Stimulated activated CD8-positive, alpha-beta memory T cell treated with anti-CD3 and anti-CD28 coated beads, Interleukin-2, amount 100 ng/mL, for 1 hour (primary cell): ENCODE results near the gene PDSS1.
"Not testable (repeated sequence)": the region's sequence is repeated elsewhere in the genome, so short reads cannot be mapped to it uniquely, and the experiment has no call there.

Source experiments
- DNase-seq, 2 donors: peaks; one replicate each; pipeline ENCODE4 v3.0.0-alpha.2; 2020; ENCODE audit warnings: low read depth in 2 of 2

The PDSS1 gene

DNA sequence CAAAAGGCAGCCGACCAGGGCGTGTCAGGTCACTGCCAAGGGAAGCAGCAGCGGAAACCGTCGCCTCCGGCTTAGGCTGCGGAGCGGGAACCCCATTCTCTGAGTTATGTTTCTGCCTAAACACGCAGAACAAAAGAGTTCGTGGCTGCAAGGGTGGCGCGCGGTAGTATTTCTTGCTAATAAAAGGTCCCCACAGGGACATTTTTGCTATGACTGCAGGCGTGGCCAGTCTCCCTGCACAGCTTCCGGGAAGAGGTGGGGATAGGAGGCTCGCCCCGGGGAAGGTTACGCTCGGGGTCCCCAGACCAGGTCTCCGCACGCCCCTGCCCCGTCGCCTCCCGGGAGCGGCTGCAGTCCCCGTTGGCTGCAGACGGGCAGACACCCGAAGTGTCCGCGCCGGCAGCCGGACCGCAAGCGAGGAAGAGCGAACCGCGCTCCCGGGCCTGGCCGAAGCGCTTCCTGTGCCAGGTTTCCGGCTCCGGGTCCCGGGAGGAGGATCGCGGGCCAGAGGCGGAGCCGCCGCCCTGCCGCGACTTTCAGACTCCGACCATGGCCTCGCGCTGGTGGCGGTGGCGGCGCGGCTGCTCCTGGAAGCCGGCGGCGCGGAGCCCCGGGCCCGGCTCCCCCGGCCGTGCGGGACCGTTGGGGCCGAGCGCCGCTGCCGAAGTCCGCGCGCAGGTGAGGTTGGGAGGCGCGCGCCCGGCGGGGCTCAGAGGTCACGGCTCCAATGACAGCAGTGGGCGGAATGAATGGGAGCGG is at the start of gene PDSS1:
PDSS1 (plus strand) TSS at position 539 of the 759 bp plus-strand sequence; CDS start at position 550, 11 bp downstream.
- peak; percentile 24 to 40 for DNase-seq

- DNase-seq = not testable (repeated sequence)
These were observed 49.3 kb upstream of the PDSS1 start for GRCh38 chr10:26648245-26648636.

- no peak for DNase-seq
These were observed 47.1 kb upstream of the PDSS1 start for GRCh38 chr10:26650406-26650805.

DNA sequence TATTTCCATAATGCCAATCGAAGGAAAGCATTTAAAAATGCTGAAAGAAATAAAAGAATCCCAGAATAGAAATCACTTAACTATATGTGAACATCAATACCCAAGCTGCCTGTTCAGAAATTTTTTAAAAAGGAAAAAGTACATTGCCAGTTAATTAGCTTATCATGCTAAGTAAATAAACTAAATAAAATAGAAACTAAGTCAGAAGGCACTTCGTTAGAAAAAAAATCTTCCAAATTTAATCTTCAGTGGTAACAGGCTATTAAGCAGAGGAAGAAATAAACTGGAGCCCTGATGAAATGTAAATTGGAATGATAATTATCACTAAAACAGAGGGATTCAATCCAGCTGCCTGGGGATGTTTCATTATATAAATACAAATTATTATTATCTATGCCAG is 46.0 kb upstream of the PDSS1 start:
- not testable (repeated sequence) for DNase-seq

DNA sequence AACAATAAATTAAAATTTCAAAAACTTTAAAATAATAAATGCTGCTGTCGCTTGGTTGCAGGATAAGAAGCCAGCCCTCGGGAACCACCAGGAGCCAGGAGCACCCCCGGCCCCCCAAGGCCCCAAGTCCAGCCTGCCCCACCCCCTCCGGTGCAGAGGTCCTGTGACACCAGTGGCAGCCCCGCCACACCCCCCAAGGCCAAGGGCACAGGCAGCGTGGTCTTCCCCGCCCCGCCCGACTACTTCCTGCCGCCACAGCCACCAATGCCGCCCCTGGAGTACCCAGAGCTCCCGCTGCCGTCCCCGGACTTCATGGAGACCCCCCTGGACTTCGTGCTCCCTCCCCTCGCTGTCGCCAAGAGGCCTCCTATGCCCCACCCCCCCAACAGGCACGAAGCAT is 44.5 kb upstream of the PDSS1 start:
- no peak for DNase-seq

DNA sequence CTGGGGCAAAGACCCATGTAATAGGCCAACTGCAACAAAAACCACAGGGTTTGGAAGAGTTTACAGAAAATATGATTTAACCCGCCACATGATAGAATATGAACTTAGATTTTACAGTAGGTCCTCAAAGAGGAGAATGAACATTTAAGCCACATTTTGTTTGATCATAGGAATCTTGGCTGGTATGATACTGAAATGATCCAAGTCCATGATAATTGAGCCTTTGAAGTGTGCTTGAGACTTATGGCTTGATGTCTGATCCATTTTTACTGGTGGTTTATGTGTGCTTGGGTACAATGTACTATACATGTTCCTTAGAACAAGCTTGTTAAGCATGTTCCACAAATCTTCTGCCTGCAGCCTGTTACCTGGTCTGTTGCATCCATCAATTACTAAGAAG is 41.8 kb upstream of the PDSS1 start:
- no peak for DNase-seq

DNA sequence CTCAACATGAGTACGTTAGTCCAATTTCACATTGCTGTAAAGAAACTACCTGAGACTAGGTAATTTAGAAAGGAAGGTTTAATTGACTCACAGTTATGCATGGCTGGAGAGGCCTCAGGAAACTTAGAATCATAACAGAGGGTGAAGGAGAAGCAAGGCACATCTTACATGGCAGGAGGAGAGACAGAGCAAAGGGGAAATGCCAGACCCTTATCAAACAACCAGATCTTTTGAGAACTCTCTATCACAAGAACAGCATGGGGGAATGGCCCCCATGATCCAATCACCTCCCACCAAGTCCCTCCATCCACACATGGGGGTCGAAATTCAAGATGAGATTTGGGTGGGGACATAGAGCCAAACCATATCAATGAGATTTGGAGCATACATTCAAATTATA is 34.6 kb upstream of the PDSS1 start:
- DNase-seq = no peak

DNA sequence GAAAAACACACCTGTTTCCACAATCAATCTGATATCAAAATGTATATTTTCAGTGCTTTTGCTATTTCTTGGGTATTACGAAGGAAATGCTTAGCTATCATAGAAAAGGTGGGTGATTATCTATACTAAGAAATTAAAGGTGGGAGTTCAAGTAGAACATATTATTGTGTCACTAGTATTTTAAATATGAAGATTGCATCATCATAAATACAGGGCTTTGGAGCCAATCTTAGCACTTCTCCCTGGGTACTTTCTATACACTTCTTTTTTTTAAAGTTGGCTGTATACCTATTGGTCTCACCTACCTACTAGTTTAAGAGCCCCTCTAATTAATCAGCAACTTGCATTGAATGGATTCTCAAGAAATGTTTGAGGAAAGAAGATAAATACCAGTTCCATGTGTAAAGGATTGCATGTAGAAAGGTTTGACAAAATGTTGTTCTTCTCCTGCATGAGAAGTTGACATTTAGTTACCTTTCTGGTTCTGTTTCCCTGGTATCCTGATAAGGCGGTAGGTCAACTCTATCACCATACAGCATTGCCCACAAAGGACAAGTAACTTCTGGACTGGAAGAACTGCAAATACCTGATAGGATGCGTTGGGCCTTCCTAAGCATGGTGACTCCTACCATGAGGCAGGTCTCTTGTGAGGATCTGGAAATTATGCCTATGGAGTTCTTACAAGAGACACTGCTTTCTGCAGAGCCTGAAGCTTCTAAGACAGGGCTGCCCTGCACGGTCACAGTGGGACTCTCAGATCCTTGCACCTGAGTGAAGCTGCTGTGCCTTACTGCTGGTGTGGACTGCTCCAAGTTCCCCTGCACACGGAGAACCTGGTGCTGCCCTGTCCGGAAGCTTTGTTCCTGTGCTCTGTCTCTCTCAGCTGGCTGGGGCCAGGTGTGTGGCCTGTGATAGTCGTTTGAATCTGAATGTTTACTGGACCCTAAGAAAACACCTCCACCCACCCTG is 32.1 kb upstream of the PDSS1 start:
- no peak for DNase-seq

- DNase-seq = no peak
These were observed 21.6 kb upstream of the PDSS1 start for GRCh38 chr10:26675873-26676257.

GRCh38 chr10:26679588-26679987 is 17.9 kb upstream of the PDSS1 start:
- no peak for DNase-seq

- no peak for DNase-seq
These were observed 16.4 kb upstream of the PDSS1 start for GRCh38 chr10:26681076-26681475.

DNA sequence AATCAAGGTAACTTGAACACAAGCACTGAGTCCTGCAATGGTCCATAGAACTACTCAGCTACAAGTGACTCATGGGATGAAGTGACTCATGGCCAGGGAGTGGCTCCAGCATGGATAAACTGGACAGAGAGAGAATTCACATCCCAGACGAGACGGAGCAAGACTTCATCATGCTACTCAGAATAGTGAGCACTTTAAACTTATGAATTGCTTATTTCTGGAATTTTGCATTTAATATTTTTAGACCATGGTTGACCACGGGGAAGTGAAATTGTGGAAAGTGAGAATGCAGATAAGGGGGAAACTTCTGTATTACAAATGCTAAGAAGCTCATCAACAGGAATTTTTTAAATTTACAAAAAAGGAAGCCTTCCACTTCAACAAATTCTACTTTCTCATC is 15.5 kb upstream of the PDSS1 start:
- not testable (repeated sequence) for DNase-seq

DNA sequence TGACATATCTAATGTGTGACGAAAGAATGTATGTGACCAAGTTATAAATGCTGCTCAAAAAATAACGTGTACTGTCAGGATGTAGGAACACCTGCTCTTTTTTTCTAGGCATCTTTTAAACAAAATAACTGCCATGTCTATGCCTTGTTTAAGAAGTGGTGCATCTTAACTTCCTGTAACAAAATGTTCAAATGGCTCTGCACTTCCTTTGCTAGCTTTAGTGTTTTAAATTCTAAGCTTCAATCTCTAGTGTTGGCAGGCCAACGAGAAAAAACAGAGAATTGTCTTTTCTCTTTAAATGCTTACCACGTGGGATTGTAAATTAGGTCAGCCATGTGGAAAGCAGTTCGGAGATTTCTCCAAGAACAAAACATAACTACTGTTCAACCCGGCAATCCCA is 14.6 kb upstream of the PDSS1 start:
- DNase-seq = no peak

GRCh38 chr10:26684667-26685264 is 12.7 kb upstream of the PDSS1 start:
- not testable (repeated sequence) for DNase-seq

DNA sequence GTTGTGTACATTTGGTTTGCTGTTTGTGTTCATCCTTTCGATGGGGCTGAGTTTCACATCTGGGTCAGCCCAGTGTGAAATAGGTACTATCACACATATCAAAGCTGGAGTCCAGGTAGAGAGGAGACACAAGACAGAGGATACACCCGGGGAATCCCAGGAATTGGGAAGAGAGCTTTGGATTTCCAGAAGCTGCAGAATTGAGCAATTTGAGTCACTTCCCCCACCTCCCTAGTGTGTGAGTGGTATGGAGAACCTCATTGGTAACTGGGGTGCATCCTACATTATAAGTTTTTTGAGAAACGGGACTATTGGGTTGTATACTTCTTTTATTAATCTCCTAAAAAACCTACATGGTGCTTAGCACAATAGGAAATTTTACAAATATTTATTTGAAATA is 12.1 kb upstream of the PDSS1 start:
- no peak for DNase-seq

- DNase-seq = no peak
These were observed 8.1 kb upstream of the PDSS1 start for GRCh38 chr10:26689399-26689798.

GRCh38 chr10:26690731-26691475 is 6.6 kb upstream of the PDSS1 start:
- no peak for DNase-seq

GRCh38 chr10:26694536-26694935 is 3.0 kb upstream of the PDSS1 start:
- DNase-seq = not testable (repeated sequence)

GRCh38 chr10:26696786-26697162 is 727 bp upstream of the PDSS1 start:
- DNase-seq = no peak

DNA sequence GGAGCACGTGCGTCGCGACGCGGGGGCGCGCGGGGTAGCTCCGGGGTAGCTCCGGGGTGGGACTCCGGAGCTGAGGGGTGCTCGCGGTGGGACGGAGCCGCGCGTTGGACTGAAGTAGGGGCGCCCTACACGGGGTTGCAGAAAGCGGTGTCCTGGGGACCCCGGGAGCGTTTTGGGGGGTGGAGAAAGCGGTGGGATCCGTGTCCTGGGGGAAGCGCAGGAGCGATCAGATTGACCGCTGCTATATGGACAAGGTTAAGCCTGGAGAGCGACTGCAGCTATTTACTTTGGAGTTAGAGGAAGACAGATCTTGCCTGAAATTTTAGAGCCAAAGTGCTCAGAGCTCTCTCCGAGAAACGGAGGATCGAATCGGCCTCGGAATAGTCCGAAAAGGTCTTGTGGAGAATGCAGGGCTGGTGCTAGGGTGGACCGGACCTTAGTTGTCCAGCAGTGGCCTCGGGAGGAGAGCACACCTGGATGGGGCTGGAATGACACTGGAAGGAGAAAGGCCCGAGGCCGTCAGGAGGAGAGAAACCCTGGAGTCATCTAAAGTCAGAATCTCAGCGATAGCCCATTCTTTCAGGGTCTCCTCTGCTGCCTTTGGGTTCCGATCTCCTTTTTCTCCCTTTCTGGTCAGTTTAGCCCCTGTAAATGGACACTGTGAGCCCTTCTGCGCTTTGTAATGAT is 564 bp downstream of the PDSS1 start:
- DNase-seq = no peak

GRCh38 chr10:26698909-26699308 is 1.4 kb downstream of the PDSS1 start:
- DNase-seq = no peak
